Activated CD8-positive, alpha-beta memory T cell treated with anti-CD3 and anti-CD28 coated beads, Interleukin-2, amount 10 ng/mL, durations not matched to agents 7 days and 5 days (primary cell): ENCODE measurements around the gene LRP5. TPM values are rescaled to one million over a fixed set of nuclear protein-coding genes. Genes with fewer than 3 reads are reported as not detected.

Experiments
- ATAC-seq: fragments of 150-1000 bp; cut with Tn5 transposase; one replicate; pipeline ENCODE4 v1.10.0; 2021; ENCODE audit warnings: moderate library complexity
- CTCF ChIA-PET: fragments of 350-600 bp; sonication (Branson Sonifier 250); formaldehyde crosslinking; loops from one replicate; lab custom pipeline; 2021; ENCODE audit warnings: antibody characterized with exemption; lab: Charles Lee
- DNase-seq: peaks from one replicate; pipeline ENCODE4 v3.0.0-alpha.2; 2020
- H3K27ac Mint-ChIP-seq: one replicate; pipeline ENCODE4 v1.8.0; 2021; ENCODE audit warnings: mild to moderate bottlenecking, mixed read lengths
- H3K27me3 Mint-ChIP-seq: one replicate; pipeline ENCODE4 v1.8.0; 2021; ENCODE audit warnings: mixed read lengths
- H3K36me3 Mint-ChIP-seq: one replicate; pipeline ENCODE4 v1.8.0; 2021; ENCODE audit warnings: mild to moderate bottlenecking, mixed read lengths
- H3K4me1 Mint-ChIP-seq: one replicate; pipeline ENCODE4 v1.8.0; 2021; ENCODE audit warnings: mixed read lengths
- H3K4me3 Mint-ChIP-seq: one replicate; pipeline ENCODE4 v1.8.0; 2021; ENCODE audit warnings: mild to moderate bottlenecking, moderate library complexity, mixed read lengths
- H3K9me3 Mint-ChIP-seq: one replicate; pipeline ENCODE4 v1.8.0; 2022; ENCODE audit warnings: low read depth, mixed read lengths
- total RNA-seq, 2 experiments: library from RNA; stranded (reverse); gene quantifications; one replicate each; pipeline ENCODE4 v1.2.3, GENCODE V29; 2021

LRP5 gene
- total RNA-seq, 2 experiments from 2014 or later = 15.6 to 16.2 TPM

DNA sequence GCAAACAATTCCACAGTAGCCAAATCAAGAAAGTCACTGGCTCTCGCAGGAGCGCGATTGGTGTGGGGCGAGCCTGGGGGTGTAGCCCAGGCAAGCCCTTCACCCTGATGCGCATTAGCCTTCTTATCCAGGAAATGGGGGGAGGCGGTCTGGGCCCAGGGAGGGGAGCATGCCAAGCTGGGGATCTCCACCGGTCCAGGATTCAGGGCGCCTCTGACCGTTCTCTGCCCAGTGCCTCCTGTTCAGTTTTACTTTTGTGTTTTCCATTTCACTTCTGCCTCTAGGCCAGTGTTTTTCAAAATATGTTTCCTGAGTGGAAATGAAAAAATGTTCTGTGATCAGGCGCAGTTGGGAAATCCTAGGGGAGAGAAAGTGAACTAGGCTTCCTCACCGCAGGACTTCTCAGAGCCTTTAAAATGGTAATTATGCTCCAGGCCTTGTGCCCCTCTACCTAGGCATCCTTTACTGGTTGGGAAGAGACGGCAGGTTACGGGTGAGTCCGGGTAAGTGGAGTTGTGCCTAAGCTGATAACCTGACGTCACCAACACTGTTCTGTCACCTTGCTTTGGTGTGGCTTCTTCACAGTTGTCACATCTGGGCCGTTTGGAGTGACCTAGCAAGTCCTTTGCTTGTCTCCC is 18.4 kb downstream of the LRP5 start:
- no peaks in the 10 kb centered on the region for H3K9me3 Mint-ChIP-seq
- no peaks in the 10 kb centered on the region for H3K36me3 Mint-ChIP-seq
- peaks cover 62% of the 10 kb centered on the region for H3K4me1 Mint-ChIP-seq
- CTCF ChIA-PET = interaction anchor here (1.1 to 1.8 kb wide), 2 partner anchors 11 to 20 kb away, joined by 3 to 4 read pairs; no protein-coding TSS in a partner anchor
- DNase-seq (no peak), ATAC-seq (no peak)
- peaks cover 7% of the 10 kb centered on the region for H3K27me3 Mint-ChIP-seq
- H3K27ac Mint-ChIP-seq = peak overlapping the region; percentile 45
- H3K4me3 Mint-ChIP-seq = no peak overlapping the region

DNA sequence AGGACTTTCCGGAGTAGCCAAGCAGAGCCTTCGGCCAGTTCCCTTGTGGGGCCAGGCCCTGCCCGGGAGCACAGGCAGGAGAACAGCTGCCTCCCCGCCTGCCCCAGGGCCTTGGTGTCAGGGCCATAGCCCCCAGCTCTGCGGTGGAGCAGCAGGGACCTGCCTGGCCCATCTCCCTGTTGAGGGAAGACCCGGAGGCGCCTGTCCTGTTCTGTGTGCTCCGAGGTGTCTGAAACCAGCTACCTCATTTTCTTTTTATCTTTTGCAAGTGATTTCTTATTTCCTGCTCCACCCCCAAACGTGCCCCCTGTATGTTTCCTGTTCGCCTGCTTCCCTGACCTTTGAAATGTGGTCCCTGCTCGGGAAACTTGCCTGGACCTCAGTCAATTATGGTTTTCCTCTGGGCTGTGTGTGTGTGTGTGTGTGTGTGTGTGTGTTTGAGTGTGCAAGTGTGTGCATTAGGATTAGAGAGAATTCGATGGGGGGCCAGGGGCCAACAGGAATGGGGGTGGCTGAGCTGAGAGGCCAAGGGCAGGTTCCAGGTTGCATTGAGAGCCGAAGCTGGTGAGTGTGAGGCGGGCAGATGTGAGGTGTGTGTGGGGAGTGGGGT is 19.1 kb downstream of the LRP5 start:
- Mint-ChIP-seq H3K9me3 (no peaks in the 10 kb centered on the region), H3K27me3 (peaks cover 7% of the 10 kb centered on the region), H3K4me1 (peaks cover 67% of the 10 kb centered on the region), H3K27ac (peak overlapping the region; percentile 66), H3K36me3 (no peaks in the 10 kb centered on the region), H3K4me3 (no peak overlapping the region)
- ATAC-seq (peak; percentile 24), DNase-seq (no peak)
- CTCF ChIA-PET = interaction anchor here (1.1 to 1.8 kb wide), 2 partner anchors 11 to 20 kb away, joined by 3 to 4 read pairs; no protein-coding TSS in a partner anchor

DNA sequence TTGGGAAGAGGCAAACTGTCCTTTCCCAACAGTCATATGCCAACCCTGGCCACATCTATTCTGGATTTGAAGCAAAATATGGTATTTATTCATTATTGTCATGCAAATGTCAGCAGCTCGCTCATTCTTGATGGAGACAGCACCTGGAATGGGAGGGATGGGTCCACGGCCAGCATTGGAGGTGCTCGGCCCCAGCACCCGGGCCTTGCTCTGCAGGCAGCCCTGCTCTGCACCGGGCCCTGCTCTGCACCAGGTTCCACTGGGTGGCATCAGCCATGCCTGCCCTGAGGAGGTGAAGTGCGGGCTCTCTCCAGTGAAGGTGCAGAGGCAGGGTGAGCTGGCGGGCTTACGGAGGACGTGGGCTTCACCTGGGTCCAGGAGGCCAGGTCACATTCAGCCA is 19.8 kb downstream of the LRP5 start:
- Mint-ChIP-seq H3K27me3 (peaks cover 7% of the 10 kb centered on the region), H3K36me3 (no peaks in the 10 kb centered on the region), H3K4me3 (no peak overlapping the region), H3K9me3 (no peaks in the 10 kb centered on the region), H3K27ac (no peak overlapping the region), H3K4me1 (peaks cover 74% of the 10 kb centered on the region)
- ATAC-seq (no peak), DNase-seq (no peak)
- CTCF ChIA-PET = interaction anchor here (1.5 kb wide), 1 partner anchor 22 kb away, joined by 6 read pairs; no protein-coding TSS in a partner anchor

DNA sequence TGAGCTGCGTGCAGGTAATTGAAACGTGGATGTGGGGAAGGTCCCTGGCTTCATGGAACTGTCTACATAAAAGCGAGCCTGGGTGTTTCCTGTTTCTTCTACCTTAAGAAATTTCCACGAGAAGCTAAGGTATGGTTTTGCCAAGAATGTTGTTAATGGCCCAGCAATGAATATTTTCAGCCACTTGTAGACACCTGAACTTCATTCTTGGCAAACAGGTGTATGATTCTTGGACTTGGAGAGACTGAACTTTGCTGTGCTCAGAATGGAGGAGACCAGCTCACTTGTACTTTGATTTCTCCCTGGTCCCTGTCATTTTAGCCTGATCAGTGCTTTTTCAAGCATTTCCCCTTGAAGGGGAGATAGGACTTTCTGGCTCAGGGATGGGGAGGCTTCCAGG is 20.8 kb downstream of the LRP5 start:
- CTCF ChIA-PET = interaction anchor here (1.5 to 2.3 kb wide), 2 partner anchors 23 to 50 kb away, joined by 6 to 7 read pairs; no protein-coding TSS in a partner anchor
- peaks cover 7% of the 10 kb centered on the region for H3K27me3 Mint-ChIP-seq
- DNase-seq (no peak), ATAC-seq (no peak)
- no peaks in the 10 kb centered on the region for H3K9me3 Mint-ChIP-seq
- H3K4me3 Mint-ChIP-seq = no peak overlapping the region
- peaks cover 76% of the 10 kb centered on the region for H3K4me1 Mint-ChIP-seq
- no peak overlapping the region for H3K27ac Mint-ChIP-seq
- H3K36me3 Mint-ChIP-seq = no peaks in the 10 kb centered on the region

DNA sequence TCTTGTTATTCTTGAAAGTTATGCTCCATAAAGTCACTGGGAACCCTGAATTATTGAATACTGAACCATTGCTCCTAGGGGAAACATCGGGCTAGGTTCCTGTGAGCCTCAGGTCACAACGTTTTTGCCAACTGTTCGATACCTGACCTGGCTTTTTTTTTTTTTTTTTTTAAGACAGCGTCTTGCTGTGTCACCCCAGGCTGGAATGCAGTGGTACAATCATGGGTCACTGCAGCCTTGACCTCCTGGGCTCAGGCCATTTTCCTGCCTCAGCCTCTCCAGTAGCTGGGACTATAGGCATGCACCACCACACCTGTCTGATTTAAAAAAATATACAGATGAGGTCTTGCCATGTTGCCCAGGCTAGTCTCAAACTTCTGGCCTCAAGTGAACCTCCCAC is 22.5 kb downstream of the LRP5 start:
- H3K27me3 Mint-ChIP-seq = peaks cover 3% of the 10 kb centered on the region
- ATAC-seq = no peak
- no peak overlapping the region for H3K4me3 Mint-ChIP-seq
- H3K4me1 Mint-ChIP-seq = peaks cover 74% of the 10 kb centered on the region
- no peak overlapping the region for H3K27ac Mint-ChIP-seq
- DNase-seq = no peak
- CTCF ChIA-PET = interaction anchor here (2.3 kb wide), 1 partner anchor 48 kb away, joined by 7 read pairs; no protein-coding TSS in a partner anchor
- no peaks in the 10 kb centered on the region for H3K36me3 Mint-ChIP-seq
- H3K9me3 Mint-ChIP-seq = no peaks in the 10 kb centered on the region

DNA sequence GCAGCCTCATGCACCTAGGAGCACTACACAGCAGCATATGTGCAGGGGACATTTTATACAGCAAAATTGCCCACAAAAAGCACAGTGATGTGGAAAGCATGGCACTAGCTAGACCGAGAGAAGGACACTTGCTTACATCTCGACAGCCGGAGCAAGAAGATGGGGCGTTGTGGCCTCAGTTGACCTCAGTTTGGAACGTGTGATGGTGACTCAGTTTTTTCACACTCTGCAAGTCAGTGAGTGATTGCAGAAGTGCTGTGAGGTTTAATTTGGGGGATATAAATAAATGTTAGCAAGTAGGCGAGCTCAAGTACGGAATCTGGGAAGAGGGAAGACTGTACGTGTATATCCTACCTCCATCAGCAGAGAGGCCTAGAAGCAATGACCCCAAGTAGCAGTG is 23.3 kb downstream of the LRP5 start:
- Mint-ChIP-seq H3K4me3 (no peak overlapping the region), H3K4me1 (peaks cover 73% of the 10 kb centered on the region), H3K36me3 (no peaks in the 10 kb centered on the region), H3K9me3 (no peaks in the 10 kb centered on the region), H3K27ac (no peak overlapping the region), H3K27me3 (peaks cover 3% of the 10 kb centered on the region)
- ATAC-seq = no peak
- CTCF ChIA-PET = no interaction called here
- peak; percentile 65 for DNase-seq

DNA sequence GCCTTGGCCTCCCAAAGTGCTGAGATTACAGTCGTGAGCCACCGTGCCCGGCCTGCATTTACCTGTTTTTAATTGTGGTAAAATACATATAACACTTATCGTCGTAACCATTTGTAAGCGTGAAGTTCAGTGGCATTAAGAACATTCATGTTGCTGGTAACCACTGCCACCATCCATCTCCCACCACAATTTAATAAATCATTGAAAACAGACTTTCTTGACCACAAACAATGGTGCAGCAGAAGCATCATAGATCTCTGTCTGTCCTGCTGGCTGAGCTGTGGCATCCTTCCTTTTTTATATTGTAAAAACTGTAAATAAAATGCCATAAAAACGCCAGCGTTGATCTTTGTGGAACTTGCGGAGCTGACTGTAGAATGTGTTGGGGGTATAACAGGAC is 24.3 kb downstream of the LRP5 start:
- CTCF ChIA-PET = interaction anchor here (1.0 to 2.0 kb wide), 5 partner anchors 9 to 79 kb away, joined by 3 to 9 read pairs (median 5); no protein-coding TSS in a partner anchor
- Mint-ChIP-seq H3K36me3 (no peaks in the 10 kb centered on the region), H3K4me3 (no peak overlapping the region), H3K27ac (peak overlapping the region; percentile 61), H3K9me3 (no peaks in the 10 kb centered on the region), H3K4me1 (peaks cover 73% of the 10 kb centered on the region), H3K27me3 (peaks cover 3% of the 10 kb centered on the region)
- no peak for ATAC-seq
- DNase-seq = no peak

DNA sequence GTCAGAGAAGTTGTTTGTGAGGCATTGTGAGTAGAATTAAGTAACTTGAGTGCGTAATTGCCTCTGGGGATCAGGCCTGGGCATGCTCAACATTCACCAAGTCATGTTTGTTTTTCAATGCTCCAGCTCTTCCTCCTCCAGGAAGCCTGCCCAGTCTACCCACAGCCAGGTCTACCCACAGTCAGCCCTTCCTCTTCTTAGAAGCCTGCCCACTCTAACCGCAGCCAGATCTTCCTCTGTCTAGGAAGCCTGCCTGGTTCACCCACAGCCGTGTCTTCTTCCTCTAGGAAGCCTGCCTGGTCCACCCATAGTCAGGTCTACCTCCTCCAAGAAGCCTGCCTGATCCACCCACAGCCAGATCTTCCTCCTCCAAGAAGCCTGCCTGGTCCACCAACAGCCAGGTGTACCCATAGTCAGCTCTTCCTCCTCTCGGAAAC is 25.0 kb downstream of the LRP5 start:
- Mint-ChIP-seq H3K4me1 (peaks cover 71% of the 10 kb centered on the region), H3K27ac (peak overlapping the region; percentile 61)

DNA sequence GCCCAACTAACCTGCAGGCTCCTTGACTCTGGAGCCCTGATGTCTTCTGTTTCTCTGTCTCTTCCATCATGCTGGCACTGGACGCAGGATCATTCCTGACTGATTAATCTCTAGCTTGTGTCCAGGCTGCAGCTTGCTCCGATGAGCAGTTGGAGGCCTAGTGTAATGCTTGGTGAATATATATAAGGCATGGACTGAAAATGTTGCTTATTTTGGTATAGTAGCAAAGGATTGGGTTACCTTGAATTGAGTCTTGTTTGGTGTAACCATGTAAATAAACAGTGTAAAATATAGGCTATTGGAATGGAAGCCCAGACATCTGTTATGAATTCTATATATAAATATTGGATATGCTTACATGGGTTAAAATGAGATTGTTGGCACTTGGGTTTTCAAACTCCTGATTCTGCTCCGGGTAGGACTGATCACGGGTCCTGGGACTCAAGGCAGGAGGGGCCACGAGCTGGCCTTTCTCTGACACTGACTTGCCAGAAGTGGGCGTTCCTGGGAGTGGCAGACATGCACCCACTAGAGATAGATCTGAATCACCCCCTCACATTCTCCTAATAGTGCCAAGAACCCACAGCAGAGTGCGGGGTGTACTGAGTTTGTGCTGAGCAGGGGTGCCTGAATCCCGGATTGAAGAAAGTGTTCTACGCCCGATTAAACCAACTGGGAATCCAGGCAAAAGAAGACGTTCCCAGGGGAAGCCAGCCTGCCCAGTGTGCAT is 25.8 kb downstream of the LRP5 start:
- Mint-ChIP-seq H3K27ac (peak overlapping the region; percentile 61), H3K9me3 (no peaks in the 10 kb centered on the region), H3K27me3 (peaks cover 3% of the 10 kb centered on the region), H3K4me3 (no peak overlapping the region), H3K36me3 (no peaks in the 10 kb centered on the region), H3K4me1 (peaks cover 63% of the 10 kb centered on the region)
- CTCF ChIA-PET = interaction anchor here (1.4 to 2.0 kb wide), 3 partner anchors 10 to 80 kb away, joined by 5 to 9 read pairs (median 6); no protein-coding TSS in a partner anchor
- DNase-seq (no peak), ATAC-seq (no peak)

More for the DNA sequence above, 25.0 kb downstream of the LRP5 start:
- no peaks in the 10 kb centered on the region for H3K36me3 Mint-ChIP-seq
- peak; percentile 55 for DNase-seq
- ATAC-seq = peak; percentile 19
- peak overlapping the region; percentile 2 for H3K4me3 Mint-ChIP-seq
- no peaks in the 10 kb centered on the region for H3K9me3 Mint-ChIP-seq
- CTCF ChIA-PET = interaction anchor here (1.0 to 2.0 kb wide), 5 partner anchors 10 to 80 kb away, joined by 3 to 9 read pairs (median 5); no protein-coding TSS in a partner anchor
- H3K27me3 Mint-ChIP-seq = peaks cover 3% of the 10 kb centered on the region

DNA sequence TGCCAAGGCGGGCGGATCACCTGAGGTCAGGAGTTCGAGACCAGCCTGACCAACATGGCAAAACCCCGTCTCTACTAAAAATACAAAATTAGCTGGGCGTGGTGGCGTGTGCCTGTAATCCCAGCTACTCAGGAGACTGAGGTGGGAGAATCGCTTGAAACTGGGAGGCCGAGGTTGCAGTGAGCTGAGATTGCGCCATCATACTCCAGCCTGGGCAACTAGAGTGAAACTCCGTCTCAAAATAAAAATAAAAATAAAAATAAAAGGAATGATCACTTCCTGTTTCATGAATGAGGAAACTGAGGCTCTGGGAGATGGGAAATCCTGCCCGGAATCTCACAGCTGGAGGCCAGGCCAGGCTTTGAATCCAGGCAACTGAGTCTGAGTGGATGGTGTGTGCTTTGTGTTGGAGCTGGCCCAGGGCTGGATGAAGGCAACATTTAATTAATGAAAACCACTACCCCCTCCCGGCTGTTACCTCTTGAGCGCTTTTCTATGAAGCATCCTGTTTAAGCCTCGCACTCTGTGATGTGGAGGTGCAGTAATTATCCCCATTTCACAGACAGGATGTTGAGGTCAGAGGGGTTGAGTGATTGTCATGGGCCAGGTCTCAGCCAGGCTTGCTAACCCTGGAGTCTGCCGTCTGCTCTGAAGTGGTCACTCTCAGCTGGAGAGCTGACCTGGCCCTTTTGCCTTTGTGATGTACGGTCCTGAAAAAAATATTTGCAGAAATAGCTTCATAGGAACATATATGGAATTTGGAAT is 27.8 kb downstream of the LRP5 start:
- Mint-ChIP-seq H3K4me3 (peak overlapping the region; percentile 9), H3K4me1 (peaks cover 59% of the 10 kb centered on the region), H3K36me3 (no peaks in the 10 kb centered on the region), H3K9me3 (no peaks in the 10 kb centered on the region), H3K27me3 (peaks cover 3% of the 10 kb centered on the region), H3K27ac (peak overlapping the region; percentile 76)
- DNase-seq (peak; percentile 80), ATAC-seq (peak; percentile 82)
- CTCF ChIA-PET = interaction anchor here (1.2 to 2.1 kb wide), 5 partner anchors 41 to 131 kb away, joined by 3 to 8 read pairs (median 3); partner anchors contain the start of gene PPP6R3

DNA sequence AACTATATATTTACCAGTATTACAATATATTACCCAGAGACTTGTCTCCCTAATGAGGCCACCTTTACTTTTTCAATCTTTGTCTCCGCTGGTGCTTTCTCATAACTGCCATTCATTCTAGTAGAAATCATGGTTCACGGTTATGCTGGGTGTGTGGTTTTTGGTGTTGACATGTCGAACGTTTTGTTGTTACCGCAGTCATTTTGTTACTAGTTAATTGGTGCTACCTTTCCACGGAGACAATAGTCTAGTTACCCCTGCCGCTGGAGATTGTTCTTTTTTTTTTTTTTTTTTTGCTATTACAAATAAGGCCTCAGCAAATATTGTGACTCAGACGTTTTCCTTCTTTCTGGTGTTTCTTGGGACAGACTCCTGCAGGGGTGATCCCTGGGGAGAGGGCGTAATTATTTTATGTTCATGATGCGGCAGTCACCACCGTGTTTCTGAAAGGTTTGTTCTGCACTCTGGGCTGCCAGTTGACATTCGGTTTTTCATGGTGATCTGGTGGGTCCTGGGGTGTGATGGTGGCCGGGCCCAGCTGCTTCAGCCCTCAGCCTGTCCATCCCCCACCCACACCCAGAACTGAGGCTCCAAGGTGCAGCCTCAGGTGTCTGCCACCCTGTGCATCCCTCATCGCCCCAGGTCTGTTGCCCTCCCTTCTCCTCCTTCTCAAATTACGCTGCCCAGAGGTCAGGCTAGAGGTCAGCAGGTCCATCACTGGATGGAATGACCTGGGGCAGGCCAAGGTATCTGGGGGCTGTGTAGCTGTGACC is 28.6 kb downstream of the LRP5 start:
- DNase-seq (peak; percentile 84), ATAC-seq (peak; percentile 63)
- peaks cover 6% of the 10 kb centered on the region for H3K36me3 Mint-ChIP-seq
- CTCF ChIA-PET = interaction anchor here (1.2 to 2.1 kb wide), 3 partner anchors 43 to 132 kb away, joined by 3 to 8 read pairs (median 3); partner anchors contain the start of gene PPP6R3
- H3K27me3 Mint-ChIP-seq = peaks cover 3% of the 10 kb centered on the region
- no peaks in the 10 kb centered on the region for H3K9me3 Mint-ChIP-seq
- H3K4me3 Mint-ChIP-seq = peak overlapping the region; percentile 18
- peaks cover 54% of the 10 kb centered on the region for H3K4me1 Mint-ChIP-seq
- H3K27ac Mint-ChIP-seq = peak overlapping the region; percentile 76
